MM.1S (cell line): ENCODE data around the gene PROSER3.

Experiments
- CTCF ChIP-seq: fragments of 300-600 bp; sonication (generic); IDR thresholded peaks from 2 replicates; pipeline ENCODE4 v1.5.1; 2016; ENCODE audit warnings: antibody characterized with exemption, low read length, mixed read lengths
- EZH2 ChIP-seq: fragments of 300-600 bp; sonication (generic); optimal IDR thresholded peaks from 2 replicates; pipeline ENCODE3; 2017; ENCODE audit warnings: low read depth, mild to moderate bottlenecking, antibody characterized with exemption, low read length, mixed read lengths
- EZH2phosphoT487 ChIP-seq: fragments of 300-600 bp; sonication (generic); IDR thresholded peaks from 2 replicates; pipeline ENCODE4 v1.6.1; 2018; ENCODE audit warnings: antibody characterized with exemption, low read length

GRCh38 chr19:35784503-35785338 is 26.7 kb downstream of the PROSER3 start:
- TF ChIP-seq EZH2 (no peak), CTCF (no peak), EZH2phosphoT487 (no peak)
